Measurements from ENCODE around the gene PWWP2B. TPM values are rescaled to one million over a fixed set of nuclear protein-coding genes. Genes with fewer than 3 reads are reported as not detected.

PWWP2B gene
- total RNA-seq, 1 experiment from 2014 or later = 12.2 TPM

GRCh38 chr10:132461683-132462231 lies 64.8 kb downstream of the PWWP2B start:
- DNase-seq (ENCODE audit: low spot score) (no peak), ATAC-seq (no peak)
- CTCF ChIA-PET = interaction anchor here (1.7 to 3.6 kb wide), 2 partner anchors 9 to 101 kb away, joined by 4 to 12 read pairs; no protein-coding TSS in a partner anchor
- no peak for TF ChIP-seq ELF4 (CRISPR knock-in tag; IDR thresholded peaks at IDR 0.05; ENCODE audit: low read depth)
- TF ChIP-seq ZNF396 (CRISPR knock-in tag; IDR thresholded peaks at IDR 0.05; ENCODE audit: borderline replicate concordance) = no peak
- no peak for TF ChIP-seq NFE2L1 (CRISPR knock-in tag; IDR thresholded peaks at IDR 0.05)
- no peak for TF ChIP-seq FOXJ3 (CRISPR knock-in tag; IDR thresholded peaks at IDR 0.05; ENCODE audit: borderline replicate concordance)
- no peak for TF ChIP-seq HMGA2 (CRISPR knock-in tag; IDR thresholded peaks at IDR 0.05)
- no peak for TF ChIP-seq RELA (CRISPR knock-in tag; IDR thresholded peaks at IDR 0.05; ENCODE audit: borderline replicate concordance)
- no peak for TF ChIP-seq MAX (CRISPR knock-in tag; IDR thresholded peaks at IDR 0.05)
- TF ChIP-seq GRHL2 (CRISPR knock-in tag; IDR thresholded peaks at IDR 0.05; ENCODE audit: insufficient replicate concordance, severe bottlenecking) = no peak
- no peak for TF ChIP-seq NR3C1 (CRISPR knock-in tag; conservative IDR thresholded peaks at IDR 0.05; ENCODE audit: low read depth)
- TF ChIP-seq EMX1 (CRISPR knock-in tag; IDR thresholded peaks at IDR 0.05) = no peak
- no peak for TF ChIP-seq JAZF1 (CRISPR knock-in tag; IDR thresholded peaks at IDR 0.05)
- TF ChIP-seq ZSCAN18 (CRISPR knock-in tag; IDR thresholded peaks at IDR 0.05) = no peak
- no peak for TF ChIP-seq STAT6 (CRISPR knock-in tag; conservative IDR thresholded peaks at IDR 0.05; ENCODE audit: low read depth)
- TF ChIP-seq FOXP1 (CRISPR knock-in tag; IDR thresholded peaks at IDR 0.05; ENCODE audit: borderline replicate concordance) = no peak
- no peak for TF ChIP-seq E2F5 (CRISPR knock-in tag; IDR thresholded peaks at IDR 0.05)
- TF ChIP-seq TCF7 (CRISPR knock-in tag; IDR thresholded peaks at IDR 0.05; ENCODE audit: low read depth) = no peak
- no peak for TF ChIP-seq E2F4 (CRISPR knock-in tag; IDR thresholded peaks at IDR 0.05; ENCODE audit: borderline replicate concordance, low read depth)
- TF ChIP-seq ZNF512 (CRISPR knock-in tag; IDR thresholded peaks at IDR 0.05; ENCODE audit: borderline replicate concordance) = no peak
- TF ChIP-seq GABPB1 (CRISPR knock-in tag; IDR thresholded peaks at IDR 0.05) = no peak
- POLR2A ChIA-PET = interaction anchor here (0.5 kb wide), 1 partner anchor 51 kb away, joined by 3 read pairs; no protein-coding TSS in a partner anchor
- Mint-ChIP-seq H3K9me3 (no peaks in the 10 kb centered on the region), H3K36me3 (no peaks in the 10 kb centered on the region), H3K4me3 (no peak overlapping the region), H3K4me1 (no peaks in the 10 kb centered on the region), H3K27ac (no peak overlapping the region), H3K27me3 (ENCODE audit: low read depth) (peaks cover 2% of the 10 kb centered on the region; the same call in 1 of the 2 replicates)

All from WTC11 (cell line).